Left hindlimb (tissue), 1 donor: ENCODE data around the gene THAP5.

ENCODE experiments used
- DNase-seq: peaks from one replicate; pipeline ENCODE4 v3.0.0-alpha.2; 2018

The THAP5 gene, protein sequence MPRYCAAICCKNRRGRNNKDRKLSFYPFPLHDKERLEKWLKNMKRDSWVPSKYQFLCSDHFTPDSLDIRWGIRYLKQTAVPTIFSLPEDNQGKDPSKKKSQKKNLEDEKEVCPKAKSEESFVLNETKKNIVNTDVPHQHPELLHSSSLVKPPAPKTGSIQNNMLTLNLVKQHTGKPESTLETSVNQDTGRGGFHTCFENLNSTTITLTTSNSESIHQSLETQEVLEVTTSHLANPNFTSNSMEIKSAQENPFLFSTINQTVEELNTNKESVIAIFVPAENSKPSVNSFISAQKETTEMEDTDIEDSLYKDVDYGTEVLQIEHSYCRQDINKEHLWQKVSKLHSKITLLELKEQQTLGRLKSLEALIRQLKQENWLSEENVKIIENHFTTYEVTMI

GRCh38 chr7:108569381-108570145 lies at the start of gene THAP5, which contains the start of gene DNAJB9:
TSS of gene THAP5 (minus strand) at chr7:108569706. CDS start at chr7:108569569, 137 bp downstream.
TSS of gene DNAJB9 (plus strand) at chr7:108569874. CDS start at chr7:108571727, 1,853 bp downstream.
- peak; percentile 100 for DNase-seq

DNA sequence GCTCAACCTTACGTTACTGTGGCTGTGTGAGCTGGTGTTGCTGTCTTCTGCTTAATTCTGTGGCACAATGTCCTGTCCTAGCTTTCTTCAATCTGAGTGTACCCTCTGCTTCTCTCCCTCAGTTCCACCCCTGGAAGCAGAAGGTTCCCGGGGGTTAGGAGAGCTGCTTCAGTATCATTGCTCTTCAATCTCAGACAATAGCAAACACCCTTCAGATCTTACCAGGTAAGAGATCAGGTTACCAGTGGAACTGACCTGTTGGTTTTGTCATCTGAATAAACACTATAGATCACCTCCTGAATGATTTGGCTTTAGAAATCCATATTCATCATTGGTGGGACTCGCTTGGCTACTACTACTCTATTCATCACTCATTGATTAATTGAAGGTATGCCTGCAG lies 48.5 kb upstream of the THAP5 start:
- DNase-seq, result no peak

- DNase-seq, result no peak
Observed at GRCh38 chr7:108614896-108615295, 45.4 kb upstream of the THAP5 start.

- no peak for DNase-seq
Observed at GRCh38 chr7:108613949-108614381, 44.5 kb upstream of the THAP5 start.

GRCh38 chr7:108613147-108613948 lies 43.8 kb upstream of the THAP5 start:
- DNase-seq, result no peak

GRCh38 chr7:108611268-108611667 lies 41.8 kb upstream of the THAP5 start:
- DNase-seq, result no peak

DNA sequence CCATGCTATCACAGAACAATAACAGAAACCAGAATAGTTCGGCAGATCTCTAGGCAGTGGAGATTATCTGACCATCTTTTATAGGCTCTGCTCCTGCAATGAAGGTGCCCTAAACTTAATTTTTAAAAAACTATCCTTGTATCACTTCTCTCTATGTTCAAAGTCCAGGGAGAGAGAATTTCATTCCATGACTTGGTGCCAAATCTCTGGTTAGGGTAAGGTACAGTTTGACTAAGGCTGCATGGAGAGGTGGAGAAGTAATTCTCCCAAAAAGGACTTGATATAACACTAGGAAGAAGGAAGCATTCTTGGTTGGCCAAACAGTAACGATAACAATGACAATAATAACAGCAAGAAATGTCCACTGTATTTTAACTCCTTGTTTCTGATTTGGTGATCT lies 40.1 kb upstream of the THAP5 start:
- DNase-seq, result no peak

DNA sequence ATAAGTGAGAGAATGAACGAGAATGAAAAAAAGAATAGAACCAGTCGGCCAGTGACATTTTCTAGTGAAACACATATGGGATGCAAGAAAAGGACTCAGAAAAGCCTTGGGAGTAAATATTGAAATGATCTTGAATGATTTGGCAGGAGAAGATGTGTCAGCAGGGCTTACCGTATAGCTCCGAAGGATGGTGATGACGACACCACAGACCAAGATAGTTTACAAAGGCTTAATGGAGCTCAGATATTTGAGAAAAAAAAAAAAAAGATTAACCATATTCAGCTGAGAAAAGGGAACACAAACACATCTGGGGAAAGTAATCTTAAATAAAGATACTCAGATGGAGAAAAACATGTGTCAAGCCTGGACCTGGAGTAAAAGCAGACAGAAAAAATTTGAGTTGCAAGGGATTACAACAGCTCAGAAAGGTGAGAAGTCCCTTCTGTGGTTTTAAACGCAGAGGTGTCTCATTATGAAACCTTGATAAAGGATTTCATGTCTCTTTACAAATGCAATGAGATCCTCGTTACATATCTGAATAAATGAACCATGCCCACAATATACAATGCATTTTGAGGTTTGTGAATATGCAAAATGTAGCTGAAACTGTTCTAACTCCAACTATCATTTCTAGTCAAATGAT lies 36.2 kb upstream of the THAP5 start:
- DNase-seq, result no peak

DNA sequence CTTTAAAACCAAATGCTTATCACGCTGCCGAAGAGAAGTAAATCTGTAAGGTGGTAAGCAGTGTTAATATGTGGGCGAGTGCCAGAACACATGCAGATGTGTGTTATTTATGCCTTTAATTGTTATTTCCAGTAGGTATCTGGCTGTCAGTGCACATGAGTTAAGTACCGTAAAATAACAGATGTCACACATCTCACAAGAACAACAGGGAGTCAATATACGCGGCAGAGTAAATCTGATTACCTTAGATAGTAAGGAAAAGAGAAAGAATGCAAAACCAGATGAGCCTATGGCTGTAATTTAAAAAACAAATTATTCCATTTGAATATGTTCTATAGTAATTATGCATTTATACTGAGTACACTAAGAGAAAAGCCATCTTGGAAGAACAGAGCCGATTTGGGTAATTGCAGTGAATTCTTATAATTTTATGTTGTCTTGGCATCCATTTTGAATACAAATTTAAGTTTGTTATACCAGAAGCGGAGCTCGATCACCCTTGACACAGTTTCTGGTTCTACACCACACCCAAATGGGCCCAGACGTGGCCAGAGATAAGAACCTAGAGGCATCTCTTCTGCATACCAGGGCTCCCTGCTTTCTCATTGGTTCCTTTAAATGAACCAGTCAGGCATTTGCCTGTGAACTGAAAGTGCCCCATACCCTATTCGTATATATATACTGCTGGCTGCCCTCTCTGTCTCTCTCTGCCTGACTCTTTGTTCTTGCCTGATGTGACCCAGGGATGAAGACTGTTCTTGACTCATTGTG lies 35.0 kb upstream of the THAP5 start:
- no peak for DNase-seq

DNA sequence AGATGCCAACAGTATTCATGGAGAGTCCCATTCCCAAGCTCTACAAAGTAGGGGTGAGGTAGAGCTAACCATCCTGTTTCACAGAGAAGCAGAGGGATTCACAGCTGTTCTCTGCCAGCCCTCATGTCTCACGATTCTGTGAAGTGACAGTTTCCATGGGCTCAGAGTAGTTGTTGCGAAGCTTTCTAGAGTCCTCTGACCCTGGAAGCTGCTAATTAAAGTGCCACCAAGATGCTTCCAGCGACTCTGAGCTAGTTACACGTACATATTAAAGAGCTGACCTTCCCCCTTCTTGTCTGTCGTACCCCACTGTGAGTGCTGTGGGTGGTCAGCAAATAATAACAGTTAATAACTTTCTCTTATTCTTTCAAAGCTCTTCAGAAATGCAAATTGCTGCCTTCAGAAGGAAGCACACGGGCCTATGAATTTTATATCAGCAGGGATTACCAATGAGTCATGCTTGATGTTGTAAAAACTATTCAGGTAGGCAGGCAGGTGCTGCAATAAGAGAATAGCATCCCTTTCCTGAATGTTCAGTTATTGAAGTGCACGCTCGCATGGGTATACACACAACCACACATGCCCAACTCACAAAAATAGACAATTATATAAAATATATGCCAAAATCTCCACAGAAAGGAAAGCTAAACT lies 34.3 kb upstream of the THAP5 start:
- no peak for DNase-seq

DNA sequence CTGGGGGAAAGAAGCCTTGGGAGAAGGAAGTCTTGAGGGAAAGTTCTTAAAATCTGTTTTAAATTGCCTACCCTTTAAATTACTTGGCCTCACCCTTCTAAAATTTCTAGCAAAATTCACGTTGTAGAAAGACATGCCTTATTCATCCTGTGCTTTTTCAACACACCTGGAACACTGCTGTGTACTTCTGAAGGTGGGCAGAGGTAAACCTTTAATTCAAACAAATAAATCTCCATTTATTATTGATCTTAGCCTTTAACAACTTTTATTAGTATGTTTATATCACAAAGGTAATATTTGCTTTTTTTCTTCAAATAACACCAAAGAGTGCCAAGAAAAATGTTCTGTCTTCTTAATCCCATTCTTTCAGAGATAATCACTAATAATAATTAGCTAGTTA lies 30.9 kb upstream of the THAP5 start:
- no peak for DNase-seq

DNA sequence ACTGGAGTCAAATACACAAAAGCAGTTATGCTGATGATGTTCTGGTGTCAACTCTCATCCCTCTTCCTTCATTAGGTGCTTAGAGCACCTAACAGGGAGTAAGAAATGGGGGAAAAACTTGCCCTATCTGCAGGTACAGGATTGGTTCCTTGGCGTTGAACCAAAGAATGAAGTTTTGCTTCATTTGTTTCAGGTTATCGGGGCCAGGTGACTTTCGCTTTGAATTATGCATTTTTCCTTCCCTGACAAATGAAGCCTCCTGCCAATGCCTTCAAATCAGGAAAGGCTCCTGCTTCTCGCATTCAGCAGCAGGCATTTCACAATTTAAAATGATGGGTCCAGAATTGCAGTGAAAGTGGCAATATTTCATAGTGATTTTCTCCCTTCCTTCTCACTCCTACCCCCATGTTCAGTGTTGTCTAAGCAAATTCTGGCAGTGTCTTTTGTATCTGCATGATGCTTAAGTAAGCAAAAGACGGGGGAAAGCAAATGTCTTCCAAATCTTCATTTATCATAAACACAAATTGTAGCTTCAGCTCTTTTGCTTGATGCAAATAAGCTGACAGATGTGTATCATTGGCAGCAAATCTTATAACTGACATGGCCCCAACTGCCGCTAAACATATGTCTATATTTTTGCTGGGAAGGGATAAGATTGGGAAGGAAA lies 29.5 kb upstream of the THAP5 start:
- no peak for DNase-seq

- no peak for DNase-seq
Observed at GRCh38 chr7:108598153-108598552, 28.6 kb upstream of the THAP5 start.

- no peak for DNase-seq
Observed at GRCh38 chr7:108596560-108596959, 27.1 kb upstream of the THAP5 start.

GRCh38 chr7:108592646-108593201 lies 23.2 kb upstream of the THAP5 start:
- no peak for DNase-seq

DNA sequence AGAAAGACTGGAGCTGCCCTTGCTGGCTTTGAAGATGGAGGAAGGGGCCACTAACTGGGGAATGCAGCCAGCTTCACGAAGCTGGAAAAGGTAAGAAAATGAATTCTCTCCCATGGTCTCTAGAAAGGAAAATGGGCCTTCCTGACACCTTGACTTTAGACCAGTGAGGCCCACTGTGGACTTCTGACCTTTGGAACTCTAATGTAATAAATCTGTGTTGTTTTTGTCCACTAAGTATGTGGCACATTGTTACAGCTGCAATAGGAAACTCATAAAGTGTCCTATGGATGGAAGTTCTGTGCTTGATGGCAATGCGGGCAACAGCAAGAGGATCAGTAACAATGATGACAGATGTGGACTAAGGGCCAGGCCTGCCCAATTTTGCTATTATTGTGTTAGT lies 21.1 kb upstream of the THAP5 start:
- DNase-seq, result no peak

GRCh38 chr7:108589874-108590273 lies 20.4 kb upstream of the THAP5 start:
- DNase-seq, result no peak

- no peak for DNase-seq
Observed at GRCh38 chr7:108589199-108589598, 19.7 kb upstream of the THAP5 start.

GRCh38 chr7:108586274-108586710 lies 16.8 kb upstream of the THAP5 start:
- no peak for DNase-seq

DNA sequence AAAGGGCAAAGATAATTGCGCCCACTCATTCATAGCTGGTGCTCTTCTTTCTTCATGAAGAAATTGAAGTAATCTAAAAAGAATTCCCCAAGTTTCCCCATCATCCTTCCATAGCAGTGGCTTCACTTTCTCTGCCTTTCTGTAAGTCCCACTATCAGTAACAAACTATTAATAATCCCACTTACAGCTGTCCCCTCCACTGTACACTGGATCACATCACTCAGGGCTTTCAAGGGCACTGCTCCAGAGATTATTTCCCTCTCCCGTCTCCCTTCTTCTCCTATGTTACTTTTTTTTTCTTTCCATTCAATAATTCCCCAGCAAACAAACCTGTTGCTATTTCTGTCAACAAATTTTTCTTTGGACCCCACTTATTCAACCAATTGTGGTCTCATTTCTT lies 16.3 kb upstream of the THAP5 start:
- DNase-seq, result no peak
